Activated T-cell treated with anti-CD3 and anti-CD28 coated beads for 1 hour (primary cell): ENCODE data around the gene UGT2B28.
"Not testable (repeated sequence)": the region's sequence is repeated elsewhere in the genome, so short reads cannot be mapped to it uniquely, and the experiment has no call there.

ENCODE experiments used
- DNase-seq: peaks from one replicate; pipeline ENCODE4 v3.0.0-alpha.2; 2020; ENCODE audit warnings: low read depth

Gene UGT2B28

GRCh38 chr4:69280081-69280480 is at the start of gene UGT2B28:
UGT2B28 (plus strand) TSS chr4:69280475; CDS start chr4:69280501, 26 bp downstream.
- not testable (repeated sequence) for DNase-seq

GRCh38 chr4:69239092-69239491 is 41.2 kb upstream of the UGT2B28 start:
- no peak for DNase-seq

GRCh38 chr4:69239557-69240168 is 40.6 kb upstream of the UGT2B28 start:
- no peak for DNase-seq

- DNase-seq = not testable (repeated sequence)
These were observed 39.5 kb upstream of the UGT2B28 start for GRCh38 chr4:69240787-69241186.

- not testable (repeated sequence) for DNase-seq
These were observed 38.5 kb upstream of the UGT2B28 start for GRCh38 chr4:69241746-69242145.

GRCh38 chr4:69242562-69243240 is 37.6 kb upstream of the UGT2B28 start:
- DNase-seq = not testable (repeated sequence)

GRCh38 chr4:69250884-69251283 is 29.4 kb upstream of the UGT2B28 start:
- not testable (repeated sequence) for DNase-seq

GRCh38 chr4:69253147-69253772 is 27.0 kb upstream of the UGT2B28 start:
- not testable (repeated sequence) for DNase-seq

- not testable (repeated sequence) for DNase-seq
These were observed 11.7 kb upstream of the UGT2B28 start for GRCh38 chr4:69268612-69269011.

GRCh38 chr4:69296356-69296755 is 16.1 kb downstream of the UGT2B28 start:
- not testable (repeated sequence) for DNase-seq

GRCh38 chr4:69308426-69309033 is 28.3 kb downstream of the UGT2B28 start:
- not testable (repeated sequence) for DNase-seq

- not testable (repeated sequence) for DNase-seq
These were observed 29.3 kb downstream of the UGT2B28 start for GRCh38 chr4:69309549-69310076.

- DNase-seq = not testable (repeated sequence)
These were observed 30.0 kb downstream of the UGT2B28 start for GRCh38 chr4:69310262-69310661.

- DNase-seq = not testable (repeated sequence)
These were observed 37.5 kb downstream of the UGT2B28 start for GRCh38 chr4:69317669-69318298.

- DNase-seq = no peak
These were observed 41.0 kb downstream of the UGT2B28 start for GRCh38 chr4:69321153-69321729.

GRCh38 chr4:69322055-69322454 is 41.8 kb downstream of the UGT2B28 start:
- DNase-seq = no peak

GRCh38 chr4:69323284-69323683 is 43.0 kb downstream of the UGT2B28 start:
- no peak for DNase-seq

GRCh38 chr4:69330345-69331047 is 50.2 kb downstream of the UGT2B28 start:
- no peak for DNase-seq

- not testable (repeated sequence) for DNase-seq
These were observed 51.0 kb downstream of the UGT2B28 start for GRCh38 chr4:69331304-69331703.

- DNase-seq = not testable (repeated sequence)
These were observed 55.2 kb downstream of the UGT2B28 start for GRCh38 chr4:69335485-69335884.

- not testable (repeated sequence) for DNase-seq
These were observed 62.8 kb downstream of the UGT2B28 start for GRCh38 chr4:69343114-69343513.
